ENCODE data around the gene ABHD17A. TPM values are rescaled to one million over a fixed set of nuclear protein-coding genes. Genes with fewer than 3 reads are reported as not detected.

Gene ABHD17A
- total RNA-seq, 3 donors from 2014 or later, result 62.4 to 81.3 (median 76.0) TPM

GRCh38 chr19:1911098-1911497, 25.8 kb upstream of the ABHD17A start:
- no peak for DNase-seq (ENCODE audit: low spot score in 2 of 2)
- no peak for TF ChIP-seq POLR2A (IDR thresholded peaks at IDR 0.05)
- TF ChIP-seq, protein P1, sequence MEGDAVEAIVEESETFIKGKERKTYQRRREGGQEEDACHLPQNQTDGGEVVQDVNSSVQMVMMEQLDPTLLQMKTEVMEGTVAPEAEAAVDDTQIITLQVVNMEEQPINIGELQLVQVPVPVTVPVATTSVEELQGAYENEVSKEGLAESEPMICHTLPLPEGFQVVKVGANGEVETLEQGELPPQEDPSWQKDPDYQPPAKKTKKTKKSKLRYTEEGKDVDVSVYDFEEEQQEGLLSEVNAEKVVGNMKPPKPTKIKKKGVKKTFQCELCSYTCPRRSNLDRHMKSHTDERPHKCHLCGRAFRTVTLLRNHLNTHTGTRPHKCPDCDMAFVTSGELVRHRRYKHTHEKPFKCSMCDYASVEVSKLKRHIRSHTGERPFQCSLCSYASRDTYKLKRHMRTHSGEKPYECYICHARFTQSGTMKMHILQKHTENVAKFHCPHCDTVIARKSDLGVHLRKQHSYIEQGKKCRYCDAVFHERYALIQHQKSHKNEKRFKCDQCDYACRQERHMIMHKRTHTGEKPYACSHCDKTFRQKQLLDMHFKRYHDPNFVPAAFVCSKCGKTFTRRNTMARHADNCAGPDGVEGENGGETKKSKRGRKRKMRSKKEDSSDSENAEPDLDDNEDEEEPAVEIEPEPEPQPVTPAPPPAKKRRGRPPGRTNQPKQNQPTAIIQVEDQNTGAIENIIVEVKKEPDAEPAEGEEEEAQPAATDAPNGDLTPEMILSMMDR (IDR thresholded peaks at IDR 0.05), result no peak
- no peak for TF ChIP-seq POLR2AphosphoS5 (IDR thresholded peaks at IDR 0.05)
- no peaks in the 10 kb centered on the region for H3K27me3 ChIP-seq
- H3K36me3 ChIP-seq, result no peaks in the 10 kb centered on the region
- no peak overlapping the region for H3K4me3 ChIP-seq
- H3K9me3 ChIP-seq, result no peaks in the 10 kb centered on the region
- intact Hi-C loops (cut with DNase I; ENCODE audit: low total_unique reads), result no loop called here
- H3K4me1 ChIP-seq, result peaks cover 9 to 15% of the 10 kb centered on the region in 2 donors
- no peak overlapping the region for H3K27ac ChIP-seq

- DNase-seq (ENCODE audit: low spot score in 2 of 2), result no peak
- peak overlapping the region in 1 of 3 donors; percentile 30 for H3K4me3 ChIP-seq
- no peaks in the 10 kb centered on the region for H3K27me3 ChIP-seq
- TF ChIP-seq POLR2AphosphoS5 (IDR thresholded peaks at IDR 0.05) (no peak), POLR2A (IDR thresholded peaks at IDR 0.05) (no peak)
- TF ChIP-seq, protein P1 (IDR thresholded peaks at IDR 0.05), result no peak
- H3K36me3 ChIP-seq, result no peaks in the 10 kb centered on the region
- peaks cover 13 to 18% of the 10 kb centered on the region in 2 donors for H3K4me1 ChIP-seq
- H3K27ac ChIP-seq, result peak overlapping the region; percentile 81 to 93
- no peaks in the 10 kb centered on the region for H3K9me3 ChIP-seq
- intact Hi-C loops (cut with DNase I; ENCODE audit: low total_unique reads), result no loop called here
Observed at GRCh38 chr19:1910177-1910576, 24.9 kb upstream of the ABHD17A start.

DNA sequence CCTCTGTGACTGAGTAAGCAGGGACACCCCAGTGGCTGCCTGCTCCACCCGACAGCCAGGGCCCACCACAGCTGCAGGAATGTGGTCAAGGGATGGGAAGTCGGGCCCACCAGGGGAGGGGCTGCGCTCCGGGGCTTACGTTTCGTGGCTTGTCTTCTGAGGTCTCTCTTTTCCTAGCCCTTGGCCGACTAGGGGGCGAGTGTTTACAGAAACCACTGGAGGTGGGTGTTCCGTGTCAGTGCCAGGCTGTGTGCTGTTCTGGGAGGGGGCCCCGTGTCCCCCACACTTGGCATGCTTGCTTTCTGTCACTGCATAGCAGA, 24.4 kb upstream of the ABHD17A start:
- H3K4me1 ChIP-seq, result peaks cover 13 to 18% of the 10 kb centered on the region in 2 donors

DNA sequence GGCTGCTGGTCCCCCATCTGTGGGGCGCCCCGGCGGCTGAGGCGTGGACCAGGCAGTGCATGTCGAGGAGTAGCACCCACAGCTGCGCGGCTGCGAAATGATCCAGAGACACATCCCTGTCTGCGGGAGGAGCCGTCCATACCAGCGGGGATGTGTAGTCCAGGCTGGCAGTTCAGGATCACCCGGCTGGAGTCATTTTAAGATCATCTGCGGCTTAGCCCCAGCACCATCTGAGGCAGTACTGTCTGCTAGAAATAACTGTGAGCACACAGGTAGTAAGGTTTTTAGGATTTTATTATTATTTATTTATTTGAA, 23.0 kb upstream of the ABHD17A start:
- intact Hi-C loops (cut with DNase I; ENCODE audit: low total_unique reads), result loop anchor here (10.0 kb wide), 1 partner anchor 186 kb away; the partner anchor contains the start of genes IZUMO4 and MOB3A
- DNase-seq (ENCODE audit: low spot score in 2 of 2), result no peak
- peaks cover 11 to 13% of the 10 kb centered on the region in 2 donors for H3K4me1 ChIP-seq
- H3K27ac ChIP-seq, result peak overlapping the region; percentile 93 to 94
- H3K27me3 ChIP-seq, result no peaks in the 10 kb centered on the region
- peak overlapping the region in 2 of 3 donors; percentile 32 to 52 for H3K4me3 ChIP-seq
- no peaks in the 10 kb centered on the region for H3K36me3 ChIP-seq
- TF ChIP-seq, protein P1 (IDR thresholded peaks at IDR 0.05), result no peak
- TF ChIP-seq POLR2A (IDR thresholded peaks at IDR 0.05), result no peak
- no peak for TF ChIP-seq POLR2AphosphoS5 (IDR thresholded peaks at IDR 0.05)
- H3K9me3 ChIP-seq, result no peaks in the 10 kb centered on the region

More for the DNA sequence above, 24.4 kb upstream of the ABHD17A start:
- Histone ChIP-seq H3K27me3 (no peaks in the 10 kb centered on the region), H3K9me3 (no peaks in the 10 kb centered on the region), H3K4me3 (peak overlapping the region in 1 of 3 donors; percentile 30), H3K36me3 (no peaks in the 10 kb centered on the region), H3K27ac (peak overlapping the region; percentile 81 to 93)
- TF ChIP-seq POLR2A (IDR thresholded peaks at IDR 0.05), result no peak
- no peak for TF ChIP-seq POLR2AphosphoS5 (IDR thresholded peaks at IDR 0.05)
- TF ChIP-seq, protein P1 (IDR thresholded peaks at IDR 0.05), result no peak
- intact Hi-C loops (cut with DNase I; ENCODE audit: low total_unique reads), result loop anchor here (10.0 kb wide), 1 partner anchor 185 kb away; the partner anchor contains the start of genes IZUMO4 and MOB3A
- DNase-seq (ENCODE audit: low spot score in 2 of 2), result no peak

DNA sequence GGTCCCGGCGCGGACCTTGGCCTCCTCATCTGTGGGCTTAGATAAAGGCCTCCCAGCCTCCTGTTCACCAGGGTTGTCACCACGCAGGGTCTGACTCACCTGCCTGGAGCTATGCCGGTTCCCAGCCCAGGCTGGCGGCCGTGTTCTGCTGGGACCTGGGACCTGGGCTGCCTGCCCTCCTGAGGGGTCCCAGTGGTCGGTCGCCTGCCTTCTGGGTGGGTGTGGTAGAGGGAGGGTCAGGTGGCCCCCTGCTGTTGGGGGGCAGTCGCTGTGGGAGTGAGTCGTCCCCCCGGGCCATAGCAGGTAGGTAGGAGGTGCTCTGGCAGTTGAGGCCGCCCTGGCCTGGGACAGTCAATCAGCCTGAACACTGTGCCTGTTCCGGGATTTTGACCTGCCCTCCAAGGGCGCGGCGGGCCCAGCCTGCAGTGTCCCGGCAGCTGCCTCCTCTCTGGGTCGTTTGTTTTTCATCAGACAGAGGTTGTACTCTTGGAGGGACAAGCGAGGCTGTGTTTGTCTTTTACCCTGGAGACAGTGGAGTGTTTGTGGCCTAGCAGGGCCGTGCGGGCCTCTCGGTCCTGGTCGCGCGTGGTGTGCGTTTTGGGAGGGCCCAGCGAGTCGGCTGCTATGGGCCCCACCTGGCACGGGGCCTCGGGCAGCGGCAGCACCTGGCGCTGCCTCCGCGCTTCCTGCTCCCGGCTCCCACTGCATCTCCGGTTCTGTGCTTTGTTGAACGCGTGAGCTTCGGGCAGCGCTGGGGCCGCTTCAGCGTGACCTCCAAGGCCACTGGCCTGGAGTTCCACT, 22.5 kb upstream of the ABHD17A start:
- peak overlapping the region in 2 of 3 donors; percentile 32 to 52 for H3K4me3 ChIP-seq
- peak in 1 of 2 donors; percentile 52 for DNase-seq (ENCODE audit: low spot score in 2 of 2)
- TF ChIP-seq POLR2AphosphoS5 (IDR thresholded peaks at IDR 0.05), result peak in 1 of 3 donors; percentile 41
- TF ChIP-seq, protein P1 (IDR thresholded peaks at IDR 0.05), result no peak
- intact Hi-C loops (cut with DNase I; ENCODE audit: low total_unique reads), result loop anchor here (10.0 kb wide), 1 partner anchor 187 kb away; the partner anchor contains the start of genes IZUMO4 and MOB3A
- no peaks in the 10 kb centered on the region for H3K27me3 ChIP-seq
- H3K27ac ChIP-seq, result peak overlapping the region; percentile 93 to 94
- H3K36me3 ChIP-seq, result no peaks in the 10 kb centered on the region
- H3K4me1 ChIP-seq, result peaks cover 11 to 13% of the 10 kb centered on the region in 2 donors
- no peaks in the 10 kb centered on the region for H3K9me3 ChIP-seq
